Endodermal cell (in vitro differentiated cells): ENCODE data around the gene ASAP2. TPM values are rescaled to one million over a fixed set of nuclear protein-coding genes. Genes with fewer than 3 reads are reported as not detected.

ENCODE experiments used
- DNase-seq: peaks from one replicate; pipeline ENCODE4 v3.0.0-alpha.2; 2017
- H3K27ac ChIP-seq: 2 replicates; pipeline ENCODE4 v1.5.1; 2013; ENCODE audit warnings: mild to moderate bottlenecking, low read depth, low read length, moderate library complexity
- H3K27me3 ChIP-seq: 2 replicates; pipeline ENCODE4 v1.6.1; 2013; ENCODE audit warnings: mild to moderate bottlenecking, low read length, moderate library complexity; ENCODE audit not compliant: insufficient read depth, control insufficient read depth, poor library complexity, severe bottlenecking
- H3K36me3 ChIP-seq: 2 replicates; pipeline ENCODE4 v1.7.0; 2013; ENCODE audit warnings: mild to moderate bottlenecking, low read length, moderate library complexity; ENCODE audit not compliant: control insufficient read depth, insufficient read depth
- H3K4me1 ChIP-seq: one replicate; pipeline ENCODE4 v1.7.0; 2013; ENCODE audit warnings: low read length; ENCODE audit not compliant: control insufficient read depth, insufficient read depth
- H3K4me3 ChIP-seq: 2 replicates; pipeline ENCODE4 v1.5.1; 2013; ENCODE audit warnings: mild to moderate bottlenecking, low read length, moderate library complexity
- H3K9ac ChIP-seq: 2 replicates; pipeline ENCODE4 v1.6.1; 2013; ENCODE audit warnings: mild to moderate bottlenecking, low read length, moderate library complexity; ENCODE audit not compliant: poor library complexity, severe bottlenecking; ENCODE audit errors: extremely low read depth
- H3K9me3 ChIP-seq: 2 replicates; pipeline ENCODE4 v1.6.1; 2013; ENCODE audit warnings: mild to moderate bottlenecking, low read length, moderate library complexity; ENCODE audit not compliant: control insufficient read depth
- H3K27ac Mint-ChIP-seq: 2 replicates; pipeline ENCODE4 v1.8.0; 2020; ENCODE audit warnings: mixed read lengths
- H3K27me3 Mint-ChIP-seq: 2 replicates; pipeline ENCODE4 v1.8.0; 2021; ENCODE audit warnings: mild to moderate bottlenecking, mixed read lengths; ENCODE audit not compliant: insufficient read depth
- H3K36me3 Mint-ChIP-seq: 2 replicates; pipeline ENCODE4 v1.8.0; 2020; ENCODE audit warnings: low read depth, mixed read lengths
- H3K4me1 Mint-ChIP-seq: 2 replicates; pipeline ENCODE4 v1.8.0; 2020; ENCODE audit warnings: mixed read lengths
- H3K4me3 Mint-ChIP-seq: 2 replicates; pipeline ENCODE4 v1.8.0; 2020; ENCODE audit warnings: mild to moderate bottlenecking, moderate library complexity, mixed read lengths
- H3K9me3 Mint-ChIP-seq: 2 replicates; pipeline ENCODE4 v1.8.0; 2020; ENCODE audit warnings: mild to moderate bottlenecking, mixed read lengths
- WGBS, 2 experiments: methylation state at CpG; one replicate each; pipeline versions ENCODE4 v1.1.5 to v1.1.7; 2013; ENCODE audit warnings: missing lambda C conversion rate in 2 of 2, mixed read lengths in 1 of 2; ENCODE audit not compliant: insufficient coverage in 1 of 2, insufficient read length in 1 of 2; 5-methylcytosine and 5-hydroxymethylcytosine counted together
- total RNA-seq, 2 donors: library from RNA; stranded (reverse); fragmentation: NEBNext Ultra II Directional in 1 of 2; extraction: Animal tissue kit (Norgen Biotek cat#: 25700) in 1 of 2; gene quantifications; 2 replicates in 1 of 2; 3 replicates in 1 of 2; pipeline ENCODE4 v1.2.1, GENCODE V29; 2021
- TF ChIP-seq, protein P1 (sequence below): fragments of 200-600 bp; sonication (generic); conservative IDR thresholded peaks from 2 replicates; pipeline ENCODE4 v1.5.0; 2021; ENCODE audit warnings: antibody characterized with exemption, mild to moderate bottlenecking

The ASAP2 gene
- total RNA-seq, 2 donors from 2014 or later: 11.8 to 20.4 TPM

DNA sequence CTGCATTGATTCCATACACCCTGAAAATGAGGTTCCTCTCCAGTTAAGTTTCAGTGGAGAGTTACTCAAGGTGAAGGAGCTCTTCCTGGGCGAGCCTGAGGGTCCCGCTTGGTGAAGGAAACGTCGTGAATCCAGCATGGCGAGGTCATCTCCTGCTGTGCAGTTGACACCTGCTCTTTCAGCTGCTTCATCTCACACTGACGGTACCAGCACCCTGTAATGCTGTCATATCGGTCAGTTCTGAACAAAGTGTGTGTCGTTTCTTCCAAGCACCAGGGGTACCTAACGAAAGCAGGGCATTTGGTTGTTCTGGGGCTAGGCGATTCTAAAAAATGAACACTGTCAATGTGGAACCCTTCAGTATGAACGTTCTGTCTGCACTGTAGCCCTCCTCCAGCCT lies 164.1 kb downstream of the ASAP2 start:
- H3K4me3 Mint-ChIP-seq: no peak overlapping the region
- TF ChIP-seq, protein P1, sequence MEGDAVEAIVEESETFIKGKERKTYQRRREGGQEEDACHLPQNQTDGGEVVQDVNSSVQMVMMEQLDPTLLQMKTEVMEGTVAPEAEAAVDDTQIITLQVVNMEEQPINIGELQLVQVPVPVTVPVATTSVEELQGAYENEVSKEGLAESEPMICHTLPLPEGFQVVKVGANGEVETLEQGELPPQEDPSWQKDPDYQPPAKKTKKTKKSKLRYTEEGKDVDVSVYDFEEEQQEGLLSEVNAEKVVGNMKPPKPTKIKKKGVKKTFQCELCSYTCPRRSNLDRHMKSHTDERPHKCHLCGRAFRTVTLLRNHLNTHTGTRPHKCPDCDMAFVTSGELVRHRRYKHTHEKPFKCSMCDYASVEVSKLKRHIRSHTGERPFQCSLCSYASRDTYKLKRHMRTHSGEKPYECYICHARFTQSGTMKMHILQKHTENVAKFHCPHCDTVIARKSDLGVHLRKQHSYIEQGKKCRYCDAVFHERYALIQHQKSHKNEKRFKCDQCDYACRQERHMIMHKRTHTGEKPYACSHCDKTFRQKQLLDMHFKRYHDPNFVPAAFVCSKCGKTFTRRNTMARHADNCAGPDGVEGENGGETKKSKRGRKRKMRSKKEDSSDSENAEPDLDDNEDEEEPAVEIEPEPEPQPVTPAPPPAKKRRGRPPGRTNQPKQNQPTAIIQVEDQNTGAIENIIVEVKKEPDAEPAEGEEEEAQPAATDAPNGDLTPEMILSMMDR: no peak
- H3K9me3 Mint-ChIP-seq: no peaks in the 10 kb centered on the region
- H3K27ac ChIP-seq: no peak overlapping the region
- H3K9ac ChIP-seq: no peak overlapping the region
- no peaks in the 10 kb centered on the region for H3K9me3 ChIP-seq
- peaks cover 23% of the 10 kb centered on the region for H3K4me1 Mint-ChIP-seq
- no peak overlapping the region for H3K4me3 ChIP-seq
- 92 to 94% methylated on average over 11 of the region's 11 CpGs for WGBS, 2 experiments
- H3K27me3 ChIP-seq: no peaks in the 10 kb centered on the region
- H3K4me1 ChIP-seq: no peaks in the 10 kb centered on the region
- no peaks in the 10 kb centered on the region for H3K27me3 Mint-ChIP-seq
- no peak for DNase-seq
- H3K36me3 ChIP-seq: peaks cover 1% of the 10 kb centered on the region
- H3K36me3 Mint-ChIP-seq: peaks cover 6% of the 10 kb centered on the region
- no peak overlapping the region for H3K27ac Mint-ChIP-seq

DNA sequence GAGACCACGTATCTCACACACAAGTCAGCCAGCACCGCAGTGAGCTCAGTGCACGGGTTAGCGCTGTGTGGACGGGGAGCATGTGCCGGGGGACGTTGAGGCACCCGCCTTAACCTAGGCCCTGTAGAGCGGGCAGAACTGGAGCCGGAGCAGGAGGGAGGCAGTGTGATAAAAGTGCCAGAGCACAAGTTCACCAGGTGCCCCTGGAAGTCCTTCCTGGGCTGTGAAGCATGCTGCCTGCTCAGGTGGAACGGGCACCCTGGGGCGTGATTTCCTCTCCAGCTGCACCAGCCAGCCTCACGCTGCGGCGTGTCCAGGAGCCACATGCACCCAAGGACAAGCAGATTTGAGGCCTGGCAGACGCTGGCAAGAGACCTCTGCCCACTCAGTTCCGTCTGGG lies 166.4 kb downstream of the ASAP2 start:
- H3K36me3 Mint-ChIP-seq: peaks cover 6% of the 10 kb centered on the region
- H3K9me3 Mint-ChIP-seq: no peaks in the 10 kb centered on the region
- H3K4me1 Mint-ChIP-seq: peaks cover 17% of the 10 kb centered on the region
- TF ChIP-seq, protein P1: no peak
- H3K27ac Mint-ChIP-seq: no peak overlapping the region
- no peaks in the 10 kb centered on the region for H3K9me3 ChIP-seq
- DNase-seq: no peak
- no peaks in the 10 kb centered on the region for H3K36me3 ChIP-seq
- H3K27me3 Mint-ChIP-seq: no peaks in the 10 kb centered on the region
- H3K27me3 ChIP-seq: no peaks in the 10 kb centered on the region
- no peaks in the 10 kb centered on the region for H3K4me1 ChIP-seq
- no peak overlapping the region for H3K4me3 Mint-ChIP-seq
- 92 to 97% methylated on average over 17 of the region's 17 CpGs for WGBS, 2 experiments
- H3K4me3 ChIP-seq: no peak overlapping the region
- H3K27ac ChIP-seq: no peak overlapping the region
- no peak overlapping the region for H3K9ac ChIP-seq

DNA sequence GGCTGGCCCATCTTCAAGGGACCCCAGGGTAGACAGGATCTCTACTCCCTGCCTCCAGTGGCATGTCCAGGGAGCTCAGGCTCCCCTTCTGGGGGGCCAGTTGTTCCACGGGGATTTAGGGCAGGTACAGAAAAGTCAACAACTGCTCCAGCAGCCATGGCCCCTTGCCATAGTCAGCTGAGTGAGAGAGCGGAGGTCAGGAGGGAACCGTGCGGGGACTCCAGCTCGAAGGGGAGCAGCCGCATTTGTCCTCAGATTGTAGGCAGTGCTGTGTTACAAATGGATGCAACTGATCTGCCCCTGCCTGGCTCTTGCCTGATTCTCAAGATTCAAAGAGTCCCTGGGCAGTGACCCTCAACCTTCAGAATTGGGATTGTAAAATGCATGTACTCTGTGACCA lies 166.9 kb downstream of the ASAP2 start:
- no peak overlapping the region for H3K27ac Mint-ChIP-seq
- H3K9me3 Mint-ChIP-seq: no peaks in the 10 kb centered on the region
- H3K27me3 Mint-ChIP-seq: no peaks in the 10 kb centered on the region

More for the DNA sequence above, 166.9 kb downstream of the ASAP2 start:
- WGBS, 2 experiments: 94 to 96% methylated on average over 6 of the region's 6 CpGs
- H3K4me1 ChIP-seq: no peaks in the 10 kb centered on the region
- no peaks in the 10 kb centered on the region for H3K9me3 ChIP-seq
- TF ChIP-seq, protein P1: no peak
- H3K36me3 ChIP-seq: no peaks in the 10 kb centered on the region
- H3K9ac ChIP-seq: no peak overlapping the region
- Mint-ChIP-seq H3K4me3 (no peak overlapping the region), H3K4me1 (peaks cover 17% of the 10 kb centered on the region), H3K36me3 (peaks cover 6% of the 10 kb centered on the region)
- H3K27ac ChIP-seq: no peak overlapping the region
- DNase-seq: no peak
- H3K4me3 ChIP-seq: no peak overlapping the region
- no peaks in the 10 kb centered on the region for H3K27me3 ChIP-seq
